Stimulated activated CD4-positive, alpha-beta T cell treated with anti-CD3 and anti-CD28 coated beads, Interleukin-2, amount 100 ng/mL, for 4 hours (primary cell): Measurements from ENCODE around the gene AMMECR1L.
"Not testable (repeated sequence)": the region's sequence is repeated elsewhere in the genome, so short reads cannot be mapped to it uniquely, and the experiment has no call there.

Source experiments
- DNase-seq: peaks from one replicate; pipeline ENCODE4 v3.0.0-alpha.2; 2020; ENCODE audit warnings: low read depth

Gene AMMECR1L

DNA sequence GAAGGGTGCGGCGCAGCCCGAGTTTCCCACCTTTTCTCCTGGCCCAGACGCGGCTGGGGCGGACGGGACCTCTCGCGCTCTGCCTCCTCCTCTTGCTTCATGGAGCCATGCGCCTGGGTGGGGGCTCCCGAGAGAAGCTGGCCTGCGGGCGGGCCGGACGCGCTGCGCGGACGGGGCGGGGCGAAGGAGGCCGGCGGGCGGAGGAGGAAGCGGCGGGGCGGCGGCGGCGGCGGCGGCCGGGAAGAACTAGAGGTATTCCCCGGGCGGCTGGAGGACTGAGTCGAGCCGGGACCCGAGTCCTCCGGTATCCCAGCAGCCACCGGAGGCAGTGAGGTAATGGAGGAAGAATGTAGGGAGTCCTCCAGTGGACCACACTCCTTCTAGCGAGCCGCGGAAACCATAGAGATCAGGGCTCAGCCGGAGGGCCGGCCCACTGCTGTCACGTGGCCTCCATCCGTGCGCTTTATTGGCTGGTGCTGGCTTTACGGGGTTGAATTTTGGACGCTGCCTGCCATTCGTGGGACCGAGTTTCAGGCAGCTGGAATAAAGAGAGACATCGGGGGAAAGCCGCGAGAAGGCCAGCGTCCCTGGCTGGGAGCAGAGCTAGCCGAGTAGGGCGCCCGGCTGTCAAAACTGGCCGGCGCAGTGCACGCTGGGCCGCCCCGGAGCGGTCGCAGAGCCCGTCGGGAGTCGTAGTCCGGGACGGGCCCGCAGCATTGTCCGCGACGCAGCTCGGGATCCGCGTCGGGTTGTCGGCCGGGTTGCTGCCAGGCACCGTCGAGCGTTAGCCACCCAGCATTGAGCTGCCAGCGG is at the start of gene AMMECR1L:
TSS of gene AMMECR1L (minus strand) at position 177 of the 813 bp plus-strand sequence. CDS start 11,722 bp downstream, outside the sequence.
- DNase-seq: peak; percentile 62

GRCh38 chr2:127935337-127935736 is 49.6 kb upstream of the AMMECR1L start:
- DNase-seq: no peak

GRCh38 chr2:127932199-127932876 is 46.6 kb upstream of the AMMECR1L start:
- DNase-seq: no peak

DNA sequence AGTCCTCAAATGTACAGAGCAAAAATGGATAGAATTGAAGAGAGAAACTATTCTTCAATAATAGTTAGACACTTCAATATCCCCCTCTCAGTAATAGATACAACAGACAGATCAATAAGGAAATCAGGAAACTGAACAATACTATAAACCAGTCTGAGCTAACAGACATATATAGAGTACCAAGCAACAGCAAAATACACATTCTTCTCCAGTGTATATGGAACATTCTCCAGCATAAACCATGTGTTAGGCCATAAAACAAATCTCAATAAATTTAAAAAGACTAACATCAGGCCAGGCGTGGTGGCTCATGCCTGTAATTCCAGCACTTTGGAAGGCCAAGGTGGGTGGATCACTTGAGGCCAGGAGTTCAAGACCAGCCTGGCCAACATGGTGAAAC is 43.7 kb upstream of the AMMECR1L start:
- DNase-seq: no peak

- DNase-seq: no peak
Measured at GRCh38 chr2:127927384-127927783, 41.6 kb upstream of the AMMECR1L start.

- DNase-seq: no peak
Measured at GRCh38 chr2:127917916-127918315, 32.2 kb upstream of the AMMECR1L start.

- no peak for DNase-seq
Measured at GRCh38 chr2:127913808-127914457, 28.2 kb upstream of the AMMECR1L start.

- DNase-seq: no peak
Measured at GRCh38 chr2:127911737-127912136, 26.0 kb upstream of the AMMECR1L start.

DNA sequence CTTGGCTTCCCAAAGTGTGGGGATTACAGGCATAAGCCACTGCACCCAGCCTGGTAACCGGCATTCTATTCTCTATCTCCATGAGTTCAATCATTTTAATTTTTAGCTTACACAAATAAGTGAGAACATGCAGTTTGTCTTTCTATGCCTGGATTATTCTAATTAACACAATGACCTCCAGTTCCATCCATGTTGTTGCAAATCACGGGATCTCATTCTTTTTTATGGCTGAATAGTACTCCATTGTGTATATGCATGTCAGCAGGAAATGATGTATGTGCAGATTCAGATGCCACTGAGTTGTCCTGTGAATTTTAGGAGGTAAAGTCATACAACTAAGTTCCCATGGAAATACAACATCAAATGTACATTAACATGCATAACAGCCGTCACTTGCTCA is 24.7 kb upstream of the AMMECR1L start:
- DNase-seq: no peak

GRCh38 chr2:127909019-127909418 is 23.3 kb upstream of the AMMECR1L start:
- DNase-seq: no peak

- DNase-seq: not testable (repeated sequence)
Measured at GRCh38 chr2:127907733-127908400, 22.1 kb upstream of the AMMECR1L start.

DNA sequence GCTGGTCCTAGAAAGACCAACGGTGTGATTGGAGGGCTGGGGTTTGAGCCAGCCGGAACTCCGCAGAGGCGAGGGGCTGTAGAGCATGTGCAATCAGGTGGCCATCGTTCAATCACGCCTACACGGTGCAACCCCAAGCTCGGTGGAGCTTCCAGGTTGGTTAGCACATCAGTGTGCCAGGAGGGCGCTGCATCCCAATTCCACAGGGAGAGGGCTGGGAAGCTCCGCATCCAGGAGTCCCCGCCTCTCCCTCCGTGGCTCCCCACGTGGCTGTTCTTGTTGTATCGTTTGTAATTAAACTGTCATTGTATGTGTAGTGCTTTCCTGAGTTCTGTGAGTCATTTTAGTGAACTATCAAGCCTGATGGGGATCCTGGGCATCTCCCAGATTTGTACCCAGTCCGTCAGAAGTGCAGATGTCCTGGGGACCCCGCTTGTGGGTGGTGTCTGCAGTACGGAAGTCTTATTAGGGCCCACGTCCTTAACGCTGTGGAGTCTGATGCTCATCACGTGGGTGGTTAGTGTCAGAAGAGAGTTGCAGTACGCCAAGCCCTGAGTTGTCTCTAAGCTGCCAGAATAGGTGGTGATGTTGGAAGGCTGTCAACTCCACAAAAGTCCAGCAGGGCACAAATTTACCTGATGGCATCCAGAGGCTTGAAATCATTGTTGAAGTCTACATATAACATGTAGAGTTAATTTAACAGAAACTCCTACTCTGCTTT is 20.6 kb upstream of the AMMECR1L start:
- no peak for DNase-seq

GRCh38 chr2:127901339-127902056 is 15.7 kb upstream of the AMMECR1L start:
- DNase-seq: no peak

DNA sequence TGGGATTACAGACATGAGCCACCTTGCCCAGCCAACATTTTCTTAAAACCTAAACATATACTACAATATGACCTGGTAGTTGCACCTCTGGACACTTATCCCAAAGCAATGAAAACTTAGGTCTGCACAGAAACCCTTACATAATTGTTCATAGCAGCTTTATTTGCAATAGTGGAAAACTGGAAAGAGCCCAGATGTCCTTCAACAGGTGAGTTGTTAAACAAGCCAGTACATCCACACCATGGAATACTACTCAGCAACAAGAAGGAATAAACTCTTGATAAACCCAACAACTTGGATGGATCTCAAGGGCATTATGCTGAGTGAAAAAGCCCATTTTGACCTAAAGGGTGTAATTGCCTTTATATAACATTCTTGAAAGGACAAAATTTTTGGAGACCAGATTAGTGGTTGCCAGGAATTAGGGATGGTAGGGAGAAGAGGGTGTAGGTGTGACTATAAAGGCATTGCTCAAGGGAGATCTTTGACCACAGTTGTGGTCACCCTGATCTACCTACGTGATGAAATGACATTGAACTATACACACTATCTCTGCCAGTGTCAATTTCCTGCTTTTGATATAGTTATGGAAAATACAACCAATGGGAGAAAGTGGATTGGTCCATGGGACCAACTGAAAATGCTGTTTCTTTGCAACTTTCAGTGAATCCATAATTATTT is 11.9 kb upstream of the AMMECR1L start:
- no peak for DNase-seq

DNA sequence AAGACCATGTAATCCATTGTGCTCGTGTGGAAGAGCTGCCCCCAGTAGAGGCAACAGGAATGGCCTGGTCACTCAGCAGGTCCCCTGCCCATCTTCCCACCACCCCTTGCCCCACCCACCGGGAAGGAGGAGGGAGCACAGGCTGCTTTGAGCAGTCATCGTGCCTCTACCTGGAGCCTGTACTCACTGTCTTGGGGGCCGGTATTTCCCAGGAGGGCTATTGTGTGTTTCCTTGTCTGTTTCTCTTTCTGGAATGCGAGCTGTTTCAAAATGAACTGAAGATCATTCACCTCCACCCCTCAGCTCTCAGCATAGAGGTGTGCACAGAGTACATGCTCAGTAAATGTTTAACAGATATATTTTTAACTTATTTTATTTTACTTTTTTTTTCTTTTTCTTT is 7.7 kb upstream of the AMMECR1L start:
- DNase-seq: no peak

- no peak for DNase-seq
Measured at GRCh38 chr2:127893033-127893432, 7.3 kb upstream of the AMMECR1L start.

GRCh38 chr2:127891811-127892210 is 6.1 kb upstream of the AMMECR1L start:
- no peak for DNase-seq

DNA sequence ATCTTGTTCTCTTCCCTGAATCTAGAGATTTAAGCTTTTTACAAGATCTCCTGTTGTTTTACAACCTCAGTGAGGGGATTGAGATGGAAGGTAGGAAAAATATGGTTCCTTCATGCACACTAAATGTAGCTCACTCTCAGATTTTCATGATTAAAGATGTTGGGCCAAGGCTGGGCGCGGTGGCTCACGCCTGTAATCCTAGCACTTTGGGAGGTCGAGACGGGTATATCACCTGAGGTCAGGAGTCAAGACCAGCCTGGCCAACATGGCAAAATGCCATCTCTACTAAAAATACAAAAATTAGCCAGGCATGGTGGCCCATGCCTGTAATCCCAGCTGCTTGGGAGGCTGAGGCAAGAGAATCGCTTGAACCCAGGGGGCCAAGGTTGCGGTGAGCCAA is 5.0 kb upstream of the AMMECR1L start:
- DNase-seq: not testable (repeated sequence)

DNA sequence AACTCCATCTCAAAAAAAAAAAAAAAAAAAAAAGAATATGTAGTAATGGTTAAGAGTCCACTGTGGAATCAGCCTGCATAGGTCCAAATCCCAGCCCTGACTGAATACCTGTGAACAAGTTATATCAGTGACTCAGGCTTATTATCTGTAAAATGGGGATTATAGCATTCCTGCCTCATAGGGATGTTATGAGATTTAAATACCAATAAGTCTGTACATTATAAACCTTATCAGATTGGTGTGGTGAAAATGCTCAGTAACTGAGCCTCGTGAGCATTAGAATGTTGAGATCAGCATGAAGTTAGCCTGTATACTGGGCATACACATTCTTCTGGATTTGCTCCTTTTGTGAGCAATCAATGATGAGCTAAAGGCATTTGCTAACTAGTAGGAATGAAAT is 3.0 kb upstream of the AMMECR1L start:
- DNase-seq: no peak

DNA sequence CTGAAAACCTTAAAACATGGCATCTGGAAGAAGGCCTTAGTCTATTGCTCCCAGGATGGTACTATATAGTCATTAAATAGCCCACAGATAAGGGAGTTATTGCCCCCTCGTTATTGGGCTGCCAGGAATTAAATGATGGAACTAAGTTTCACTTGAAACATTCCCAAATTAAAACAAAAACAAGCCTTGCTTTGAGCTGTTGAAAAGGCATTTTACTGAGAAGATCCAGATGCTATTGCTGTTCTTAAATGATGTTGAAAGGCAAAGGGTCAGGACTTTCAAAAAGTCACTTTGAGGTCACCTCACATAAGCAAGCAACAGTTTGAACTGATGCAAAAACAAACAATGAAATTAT is 2.0 kb upstream of the AMMECR1L start:
- no peak for DNase-seq
